AG09319 (cell line): ENCODE measurements around the gene CCDC172.
"Not testable (repeated sequence)": the region's sequence is repeated elsewhere in the genome, so short reads cannot be mapped to it uniquely, and the experiment has no call there.

ENCODE experiments used
- DNase-seq: peaks from one replicate; pipeline ENCODE4 v3.0.0-alpha.2; 2010; ENCODE audit warnings: low read depth; ENCODE audit errors: extremely low read depth
- TF ChIP-seq, protein P1 (sequence below): IDR thresholded peaks from 2 replicates; pipeline ENCODE4 v1.5.1; 2011; ENCODE audit warnings: low read depth, mild to moderate bottlenecking, inconsistent platforms, low read length, moderate library complexity

CCDC172 gene

DNA sequence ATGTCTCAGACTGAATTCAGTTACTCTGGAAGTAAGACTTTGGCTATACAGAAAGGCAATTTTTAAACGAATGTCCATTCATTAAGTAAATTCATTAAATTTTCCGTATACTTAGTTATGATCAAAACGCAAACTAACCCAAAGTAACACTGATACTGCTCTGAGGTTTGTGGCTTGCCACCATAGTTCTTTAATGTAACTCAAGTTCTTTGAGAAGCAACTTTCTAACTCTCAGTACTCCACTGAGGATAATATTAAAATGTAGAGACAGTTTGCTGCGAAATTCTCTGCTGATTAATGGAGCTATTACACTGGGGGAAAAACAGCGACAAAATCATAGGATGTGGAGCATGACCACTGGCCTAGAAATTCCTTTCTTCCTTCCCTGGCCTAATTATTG lies 58.0 kb downstream of the CCDC172 start:
- DNase-seq, result no peak
- TF ChIP-seq, protein P1, sequence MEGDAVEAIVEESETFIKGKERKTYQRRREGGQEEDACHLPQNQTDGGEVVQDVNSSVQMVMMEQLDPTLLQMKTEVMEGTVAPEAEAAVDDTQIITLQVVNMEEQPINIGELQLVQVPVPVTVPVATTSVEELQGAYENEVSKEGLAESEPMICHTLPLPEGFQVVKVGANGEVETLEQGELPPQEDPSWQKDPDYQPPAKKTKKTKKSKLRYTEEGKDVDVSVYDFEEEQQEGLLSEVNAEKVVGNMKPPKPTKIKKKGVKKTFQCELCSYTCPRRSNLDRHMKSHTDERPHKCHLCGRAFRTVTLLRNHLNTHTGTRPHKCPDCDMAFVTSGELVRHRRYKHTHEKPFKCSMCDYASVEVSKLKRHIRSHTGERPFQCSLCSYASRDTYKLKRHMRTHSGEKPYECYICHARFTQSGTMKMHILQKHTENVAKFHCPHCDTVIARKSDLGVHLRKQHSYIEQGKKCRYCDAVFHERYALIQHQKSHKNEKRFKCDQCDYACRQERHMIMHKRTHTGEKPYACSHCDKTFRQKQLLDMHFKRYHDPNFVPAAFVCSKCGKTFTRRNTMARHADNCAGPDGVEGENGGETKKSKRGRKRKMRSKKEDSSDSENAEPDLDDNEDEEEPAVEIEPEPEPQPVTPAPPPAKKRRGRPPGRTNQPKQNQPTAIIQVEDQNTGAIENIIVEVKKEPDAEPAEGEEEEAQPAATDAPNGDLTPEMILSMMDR, result no peak

DNA sequence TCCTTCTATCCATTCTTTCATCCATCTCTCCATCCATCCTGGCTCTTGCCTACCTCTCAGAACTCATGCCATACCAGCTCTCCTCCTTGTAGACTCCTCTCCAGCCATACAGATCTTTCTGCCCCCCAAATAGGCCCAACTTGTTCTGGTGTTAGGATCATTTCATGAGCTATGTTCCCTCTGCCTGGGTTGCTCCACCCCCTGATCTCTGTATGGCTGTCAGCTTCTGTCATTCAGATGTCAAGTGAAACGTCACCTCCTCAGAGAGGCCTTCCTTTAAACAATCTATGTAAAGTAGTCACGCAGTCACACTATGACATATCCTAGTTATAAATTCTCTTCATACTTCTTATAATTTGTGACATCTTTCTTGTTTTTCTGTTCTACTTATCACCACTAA lies 61.1 kb downstream of the CCDC172 start:
- no peak for DNase-seq
- TF ChIP-seq, protein P1, result no peak

- TF ChIP-seq, protein P1, result peak; percentile 46
- peak; percentile 3 for DNase-seq
Measured at GRCh38 chr10:116385994-116386809, 62.0 kb downstream of the CCDC172 start.

DNA sequence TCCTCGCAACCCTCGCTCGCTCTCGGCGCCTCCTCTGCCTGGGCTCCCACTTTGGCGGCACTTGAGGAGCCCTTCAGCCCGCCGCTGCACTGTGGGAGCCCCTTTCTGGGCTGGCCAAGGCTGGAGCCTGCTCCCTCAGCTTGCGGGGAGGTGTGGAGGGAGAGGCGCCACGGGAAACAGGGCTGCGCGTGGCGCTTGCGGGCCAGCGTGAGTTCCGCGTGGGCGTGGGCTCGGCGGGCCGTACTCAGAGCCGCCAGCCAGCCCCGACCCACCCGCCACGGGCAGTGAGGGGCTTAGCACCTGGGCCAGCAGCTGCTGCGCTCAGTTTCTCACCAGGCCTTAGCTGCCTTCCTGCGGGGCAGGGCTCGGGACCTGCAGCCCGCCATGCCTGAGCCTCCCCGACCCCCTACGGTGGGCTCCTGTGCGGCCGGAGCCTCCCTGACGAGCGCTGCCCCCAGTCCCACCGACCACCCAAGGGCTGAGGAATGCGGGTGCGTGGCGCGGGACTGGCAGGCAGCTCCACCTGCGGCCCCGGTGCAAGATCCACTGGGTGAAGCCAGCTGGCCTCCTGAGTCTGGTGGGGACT lies 69.1 kb downstream of the CCDC172 start:
- DNase-seq, result not testable (repeated sequence)

DNA sequence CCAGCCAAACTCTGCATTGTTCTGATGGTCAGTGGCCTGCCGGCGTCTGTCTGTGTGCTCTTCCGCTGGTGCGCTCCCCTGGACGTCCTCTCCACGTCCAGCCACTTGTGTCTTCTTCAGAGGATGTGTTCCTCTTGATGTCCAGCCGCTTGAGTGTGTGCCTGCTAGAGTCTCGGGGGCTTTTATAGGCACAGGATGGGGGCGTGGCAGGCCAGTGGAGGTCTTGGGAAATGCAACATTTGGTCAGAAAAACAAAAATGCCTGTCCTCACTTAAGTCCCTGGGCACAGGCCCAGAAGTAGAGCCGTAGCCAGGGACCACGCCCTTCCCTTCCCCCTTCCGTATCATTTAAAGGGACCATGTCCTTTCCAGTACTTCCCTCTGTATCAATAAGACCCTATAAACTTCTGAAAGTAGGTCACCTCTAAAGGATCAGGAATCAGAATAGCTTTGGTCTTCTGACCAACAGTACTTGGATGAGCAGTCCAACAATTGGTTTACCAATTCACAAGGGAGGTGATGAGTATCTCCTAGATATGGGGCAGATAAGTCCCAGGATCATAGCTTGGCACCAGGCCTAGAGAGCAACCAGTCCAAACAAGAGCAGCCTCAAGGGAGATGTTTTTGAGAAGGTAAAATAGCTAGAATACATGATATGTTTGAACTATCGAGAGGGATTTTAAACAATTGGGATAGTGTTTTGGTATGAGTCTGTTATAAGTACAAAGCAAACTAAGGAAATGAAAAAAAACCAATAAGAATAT lies 71.2 kb downstream of the CCDC172 start:
- TF ChIP-seq, protein P1, result no peak
- DNase-seq, result no peak

GRCh38 chr10:116398224-116398623 lies 74.0 kb downstream of the CCDC172 start:
- TF ChIP-seq, protein P1, result no peak
- DNase-seq, result no peak

GRCh38 chr10:116402858-116403257 lies 78.6 kb downstream of the CCDC172 start:
- no peak for DNase-seq
- TF ChIP-seq, protein P1, result no peak
